Left cardiac atrium (tissue), 4 donors: ENCODE measurements around the gene ADCY5. TPM values are rescaled to one million over a fixed set of nuclear protein-coding genes. Genes with fewer than 3 reads are reported as not detected.

Experiments
- ATAC-seq, 2 donors: fragments of 200-7000 bp; cut with Tn5 transposase; one replicate each; pipeline ENCODE4 v1.9.1; 2020; ENCODE audit warnings: mild to moderate bottlenecking in 2 of 2, moderate library complexity in 2 of 2
- DNase-seq: peaks from one replicate; pipeline ENCODE4 v3.0.0-alpha.2; 2020
- intact Hi-C, 2 donors: fragments of 100-400 bp; cut with DNase I; formaldehyde crosslinking; loops; one replicate each; pipeline versions ENCODE4 v1.14.1 to v1.15.1; 2022 to 2023
- total RNA-seq, 2 donors: library from RNA; stranded (reverse); fragmentation: NEBNext Ultra II Directional; extraction: Animal tissue kit (Norgen Biotek cat#: 25700); gene quantifications; one replicate each; pipeline ENCODE4 v1.2.1, GENCODE V29; 2021
- donor health status: DM: no; HTN: yes; CAD: no.
- donor health status: DM: no; HTN: yes; CAD: no; lungs with severe emphysema.
- donor health status: DM: yes; HTN: yes; CAD: no.
- donor health status: Dilated cardiomyopathy.

Gene ADCY5
- total RNA-seq, 2 donors from 2014 or later, result 104 to 134 TPM

DNA sequence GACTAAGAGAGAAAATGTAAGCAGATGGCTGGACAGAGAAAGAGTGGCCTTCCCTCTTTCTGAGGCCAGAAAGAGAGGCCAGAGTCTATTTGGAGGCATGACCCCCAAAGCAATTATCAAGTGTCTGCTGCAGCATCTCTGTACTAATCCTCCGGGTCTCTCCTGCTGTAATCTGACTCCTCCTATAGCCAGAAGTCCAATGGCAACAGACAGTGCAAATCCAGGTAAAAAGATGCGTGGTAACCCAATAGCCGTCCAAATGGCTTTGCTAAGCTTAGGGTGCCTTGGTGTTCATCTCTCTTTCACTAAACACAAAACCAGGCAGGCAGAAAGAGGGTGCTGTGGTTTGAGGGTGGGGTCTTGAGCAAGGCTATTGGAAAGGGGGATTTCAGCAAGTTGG lies 91.6 kb downstream of the ADCY5 start:
- intact Hi-C loops, result no loop called here
- DNase-seq (no peak), ATAC-seq (no peak)

- intact Hi-C loops, result no loop called here
- DNase-seq, result no peak
- ATAC-seq, result no peak
Measured at GRCh38 chr3:123353850-123354233, 95.0 kb downstream of the ADCY5 start.

- ATAC-seq, result no peak
- no peak for DNase-seq
- intact Hi-C loops, result no loop called here
Measured at GRCh38 chr3:123353227-123353849, 95.6 kb downstream of the ADCY5 start.

DNA sequence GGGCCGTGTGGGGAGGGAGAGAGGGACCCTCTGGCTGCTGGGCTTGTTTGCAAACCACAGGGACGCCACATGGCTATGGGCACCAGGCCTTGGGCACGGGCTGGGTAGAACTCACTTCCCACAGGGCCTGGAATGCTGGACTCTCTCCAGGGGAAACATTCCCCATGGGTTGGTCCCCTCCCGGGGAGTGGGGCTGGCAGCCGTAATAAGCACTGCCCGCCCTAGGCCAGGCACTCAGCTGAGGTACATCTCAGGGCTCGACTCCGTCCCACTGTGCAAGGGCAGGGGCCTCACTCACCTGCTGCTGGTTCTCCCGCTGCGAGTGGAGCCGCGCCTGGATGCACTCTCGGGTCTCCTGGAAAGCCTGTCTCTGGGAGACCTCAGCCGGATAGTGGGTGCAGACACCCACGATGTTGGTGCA lies 96.7 kb downstream of the ADCY5 start:
- intact Hi-C loops, result no loop called here
- DNase-seq (no peak), ATAC-seq (peak; percentile 35 to 46)

DNA sequence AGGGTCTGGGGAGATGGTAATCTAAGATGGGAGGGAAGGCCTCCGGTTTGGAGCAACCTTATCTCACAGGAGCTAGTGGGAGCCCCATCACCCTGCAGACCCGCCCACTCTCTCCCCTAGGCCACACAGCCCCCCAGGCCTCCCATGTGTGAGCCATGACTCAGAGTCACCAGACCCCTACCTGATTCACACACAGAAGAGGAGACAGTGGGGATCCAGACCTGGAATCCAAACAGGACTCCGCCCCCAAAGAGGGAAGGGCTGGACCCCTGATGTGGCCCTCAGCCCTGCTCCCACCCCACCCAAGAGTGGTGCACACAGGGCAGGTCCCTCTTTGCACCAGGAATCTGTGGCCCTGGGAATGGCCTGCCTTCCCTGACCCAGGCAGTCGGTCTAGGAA lies 97.4 kb downstream of the ADCY5 start:
- intact Hi-C loops, result no loop called here
- DNase-seq (no peak), ATAC-seq (no peak)

DNA sequence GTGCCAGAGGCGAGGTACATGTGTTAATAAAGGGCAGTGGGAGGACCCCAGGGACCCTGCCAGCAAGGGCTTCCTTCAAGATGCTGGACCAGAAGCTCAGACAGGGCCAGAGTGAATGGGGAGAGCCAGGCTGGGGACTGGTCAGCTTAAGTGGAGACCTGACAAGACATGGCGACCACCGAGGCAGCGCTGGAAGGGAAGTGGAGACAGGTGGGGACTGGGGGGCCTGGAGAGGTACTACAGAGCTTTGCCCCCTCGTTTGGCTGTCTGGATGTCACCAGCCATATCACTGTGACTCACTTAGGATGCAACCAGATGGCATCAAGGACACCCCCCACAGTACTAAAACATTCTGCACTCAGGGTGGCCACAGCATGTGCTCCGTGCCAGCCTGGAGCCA lies 97.9 kb downstream of the ADCY5 start:
- ATAC-seq (no peak), DNase-seq (no peak)
- intact Hi-C loops, result no loop called here

DNA sequence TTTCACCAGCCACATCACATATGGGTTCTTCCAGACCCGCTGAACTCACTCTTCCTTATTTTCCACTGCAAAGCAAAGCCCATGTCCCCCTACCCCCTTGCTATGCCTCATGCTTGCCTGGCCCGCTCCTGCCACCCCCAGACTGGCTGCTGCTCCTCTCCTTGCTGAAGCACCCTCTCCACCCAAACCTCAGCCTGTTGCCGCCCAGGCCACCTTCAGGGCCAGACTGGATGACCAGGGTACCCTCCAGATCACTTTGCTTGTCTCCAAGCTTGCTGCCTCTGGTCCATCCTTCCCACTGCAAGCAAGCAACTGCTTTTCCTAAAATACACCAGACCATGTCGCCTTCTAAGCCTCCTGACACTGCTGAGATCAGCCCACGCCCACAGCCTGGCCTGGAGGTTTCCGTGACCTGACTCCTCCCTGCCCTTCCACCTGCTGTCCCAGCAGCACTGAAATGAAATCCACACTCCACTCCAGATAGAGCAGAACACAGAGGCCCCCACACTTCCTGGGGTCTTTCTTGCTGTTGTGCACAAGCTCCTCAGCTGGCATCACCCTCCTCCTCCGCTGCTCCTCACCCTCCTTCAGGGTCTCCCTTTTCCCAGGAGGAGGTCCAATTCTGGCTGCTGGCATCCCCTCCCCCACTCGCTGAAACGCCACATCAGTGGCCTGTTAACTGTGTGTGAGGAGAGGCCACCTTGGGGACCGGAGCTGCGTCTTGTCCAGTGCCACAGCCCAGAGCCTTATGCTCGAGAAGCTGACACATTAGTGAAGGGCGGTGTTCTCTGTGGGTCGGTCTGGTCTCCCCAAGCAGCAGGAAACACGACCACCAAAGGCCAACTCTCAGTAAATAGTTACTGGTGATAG lies 99.1 kb downstream of the ADCY5 start:
- intact Hi-C loops, result loop anchor here in 1 of 2 donors (5.0 kb wide), 1 partner anchor 98 kb away; the partner anchor contains the start of gene ADCY5
- DNase-seq, result no peak
- ATAC-seq, result no peak

DNA sequence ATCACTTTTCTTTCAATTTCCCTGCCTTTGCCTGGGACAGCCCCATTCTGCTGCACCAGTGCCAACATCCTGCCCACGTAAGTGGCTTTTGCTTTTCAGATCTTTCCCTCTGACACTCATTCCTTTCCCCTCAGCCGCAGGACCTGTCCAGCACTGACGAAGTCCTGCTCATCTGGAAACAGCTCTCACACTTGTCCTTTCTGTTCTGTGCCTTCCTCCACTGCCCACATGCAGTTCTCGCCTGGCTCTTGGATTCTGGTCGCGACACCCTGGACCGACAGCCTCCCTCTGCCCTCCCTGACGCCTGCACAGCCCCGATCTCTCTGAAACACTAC lies 99.7 kb downstream of the ADCY5 start:
- ATAC-seq (no peak), DNase-seq (no peak)
- intact Hi-C loops, result loop anchor here in 1 of 2 donors (5.0 kb wide), 1 partner anchor 98 kb away; the partner anchor contains the start of gene ADCY5

DNA sequence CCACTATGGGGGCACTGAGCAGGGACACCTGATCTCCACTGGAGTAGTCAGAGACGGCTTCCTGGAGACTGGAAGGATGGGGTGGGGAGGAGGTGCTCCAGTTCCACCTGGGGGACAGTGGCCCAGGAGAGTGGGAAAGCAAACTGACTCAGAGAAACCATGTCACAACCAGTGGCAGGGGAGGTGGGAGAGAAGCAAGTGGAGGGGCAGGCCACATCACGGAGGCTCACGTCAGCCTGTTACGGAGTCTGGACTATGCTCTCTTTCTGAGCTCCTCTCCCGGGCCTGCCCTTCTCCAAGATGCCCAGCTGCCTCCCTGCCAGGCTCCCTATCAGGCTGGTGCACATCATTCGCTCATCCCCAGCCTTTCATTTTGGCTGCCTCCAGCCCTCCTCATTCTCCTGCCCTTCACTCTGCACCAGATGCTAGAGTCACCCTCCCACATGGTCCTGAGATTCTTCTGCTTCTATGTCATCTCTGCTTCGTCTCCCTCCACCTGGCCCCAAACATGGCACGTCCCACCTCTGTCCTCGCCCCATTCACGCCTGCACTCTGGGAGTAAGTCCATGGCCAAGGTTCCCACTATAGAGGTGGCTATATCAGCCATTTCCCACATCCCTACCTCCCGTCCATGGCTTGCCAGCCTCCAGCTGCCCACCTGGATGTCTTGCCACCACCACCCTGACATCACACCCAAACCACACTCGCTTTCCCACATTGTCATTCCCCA lies 100.3 kb downstream of the ADCY5 start:
- ATAC-seq, result no peak
- DNase-seq, result no peak
- intact Hi-C loops, result loop anchor here in 1 of 2 donors (5.0 kb wide), 1 partner anchor 99 kb away; the partner anchor contains the start of gene ADCY5

DNA sequence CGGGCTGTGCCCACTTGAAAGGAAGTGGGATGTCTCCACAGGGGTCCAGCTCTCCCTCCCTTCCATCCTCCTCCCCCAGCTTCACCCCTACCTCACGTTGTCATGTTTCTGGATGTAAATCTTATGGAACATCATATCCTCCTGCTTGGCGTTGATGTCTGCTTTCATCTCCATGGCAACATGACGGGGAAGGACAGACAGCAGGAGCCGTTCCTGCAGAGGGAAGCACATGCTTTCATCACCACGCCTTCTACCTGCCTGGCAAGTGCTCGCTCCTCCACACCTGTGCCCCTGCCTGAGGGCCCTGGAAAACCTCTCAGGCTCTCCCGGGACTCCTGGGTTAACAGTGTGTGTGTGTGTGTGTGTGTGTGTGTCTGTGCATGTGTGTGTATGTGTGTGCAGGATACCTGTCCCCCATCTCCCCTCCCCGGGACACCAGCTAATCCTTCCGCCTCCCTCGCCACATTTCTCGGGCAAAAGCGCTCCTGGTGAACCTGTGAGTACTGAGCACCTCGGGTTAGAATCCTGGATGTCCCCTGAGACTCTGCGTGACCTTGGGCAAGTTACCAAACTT lies 101.1 kb downstream of the ADCY5 start:
- DNase-seq, result no peak
- intact Hi-C loops, result loop anchor here in 1 of 2 donors (5.0 kb wide), 1 partner anchor 100 kb away; the partner anchor contains the start of gene ADCY5

DNA sequence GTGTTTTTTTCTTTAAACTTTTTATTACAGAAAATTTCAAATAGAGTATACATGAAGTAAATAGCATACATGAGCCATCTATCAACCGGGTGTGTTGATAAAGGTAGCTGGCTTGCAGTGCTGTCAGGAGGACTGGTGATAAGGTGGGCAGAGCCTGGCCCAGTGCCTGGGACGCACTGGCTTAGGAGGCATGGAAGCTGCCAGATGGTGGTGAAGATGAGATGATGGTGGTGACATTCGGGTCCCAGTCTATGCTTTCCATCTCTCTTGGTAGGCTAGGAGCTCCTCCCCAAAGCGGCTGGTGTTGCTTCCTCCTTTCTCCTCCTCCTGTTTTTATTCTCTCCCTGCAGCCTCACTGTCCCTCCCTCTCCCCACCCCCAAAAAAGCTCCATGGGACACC lies 101.7 kb downstream of the ADCY5 start:
- ATAC-seq, result peak; percentile 23 to 26

More for the DNA sequence above, 101.1 kb downstream of the ADCY5 start:
- no peak for ATAC-seq

DNA sequence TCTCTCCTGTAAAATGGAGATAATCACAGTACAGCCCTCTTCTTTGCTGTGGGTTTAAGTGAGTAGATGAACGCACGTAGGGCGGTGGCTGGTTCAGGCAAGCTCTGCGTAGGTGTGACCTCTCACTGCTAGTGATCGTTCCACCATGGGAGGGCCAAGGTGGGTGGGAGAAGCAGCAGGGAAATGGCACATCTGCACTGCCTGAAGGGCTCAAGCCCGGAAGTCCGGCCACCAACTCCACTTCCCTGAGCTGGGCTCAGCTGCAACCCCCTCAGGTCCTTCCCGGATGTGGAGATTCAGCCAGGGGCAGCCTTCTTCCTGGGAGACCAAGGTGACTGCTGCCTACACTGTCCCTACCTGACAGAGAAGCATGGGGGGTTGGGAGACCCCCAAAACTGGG lies 102.9 kb downstream of the ADCY5 start:
- intact Hi-C loops, result loop anchor here in 1 of 2 donors (5.0 kb wide), 1 partner anchor 101 kb away; the partner anchor contains the start of gene ADCY5
- no peak for ATAC-seq
- DNase-seq, result no peak

More for the DNA sequence above, 101.7 kb downstream of the ADCY5 start:
- peak; percentile 46 for DNase-seq
- intact Hi-C loops, result loop anchor here in 1 of 2 donors (5.0 kb wide), 1 partner anchor 100 kb away; the partner anchor contains the start of gene ADCY5

- DNase-seq, result no peak
- intact Hi-C loops, result loop anchor here in 1 of 2 donors (5.0 kb wide), 1 partner anchor 102 kb away; the partner anchor contains the start of gene ADCY5
- peak in 1 of 2 donors; percentile 6 for ATAC-seq
Measured at GRCh38 chr3:123344907-123345594, 103.8 kb downstream of the ADCY5 start.

GRCh38 chr3:123344175-123344906 lies 104.5 kb downstream of the ADCY5 start:
- ATAC-seq (peak; percentile 15 to 53), DNase-seq (no peak)
- intact Hi-C loops, result no loop called here

DNA sequence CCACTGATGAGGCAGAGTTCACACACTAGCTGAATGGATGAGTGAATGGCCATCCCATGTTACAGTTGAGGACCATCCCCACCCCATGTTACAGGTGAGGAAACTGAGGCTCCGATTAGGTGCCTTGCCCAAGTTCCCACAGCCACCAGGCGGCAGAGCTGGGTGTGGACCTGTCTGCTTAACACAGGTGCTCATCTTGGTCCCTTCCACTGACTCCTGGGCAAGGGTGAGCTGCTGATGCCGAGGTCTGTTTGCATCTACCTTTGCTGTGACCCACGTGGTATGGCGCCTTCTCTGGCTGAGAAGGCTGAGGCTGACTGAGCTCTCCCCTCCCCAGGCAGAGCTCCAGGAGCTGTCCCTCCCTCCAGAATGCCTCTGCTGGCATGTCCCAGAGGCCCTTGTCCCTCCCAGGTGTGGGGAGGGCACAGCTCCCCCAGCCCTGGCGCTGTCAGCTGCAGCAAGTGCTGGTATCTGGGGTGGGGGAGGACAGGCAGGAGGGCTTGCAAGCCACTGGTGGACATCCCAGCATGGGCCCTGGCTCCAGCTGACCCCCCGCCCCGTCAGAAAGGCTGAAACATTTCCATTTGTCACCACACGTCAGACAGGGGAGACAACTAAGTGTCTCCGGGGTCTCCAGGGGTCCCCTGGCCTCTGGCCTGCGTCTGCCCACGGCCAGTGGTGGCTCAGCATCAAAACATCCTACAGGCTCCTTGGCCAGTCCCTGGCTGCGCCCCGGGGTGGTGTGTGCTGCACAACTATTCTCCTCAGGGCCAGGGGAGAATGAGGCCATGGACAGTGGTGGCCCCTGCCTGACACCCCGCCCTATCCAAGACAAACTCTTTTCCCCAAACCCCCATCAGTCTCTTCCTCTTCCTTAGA lies 105.4 kb downstream of the ADCY5 start:
- DNase-seq (no peak), ATAC-seq (peak; percentile 27 to 46)
- intact Hi-C loops, result no loop called here

DNA sequence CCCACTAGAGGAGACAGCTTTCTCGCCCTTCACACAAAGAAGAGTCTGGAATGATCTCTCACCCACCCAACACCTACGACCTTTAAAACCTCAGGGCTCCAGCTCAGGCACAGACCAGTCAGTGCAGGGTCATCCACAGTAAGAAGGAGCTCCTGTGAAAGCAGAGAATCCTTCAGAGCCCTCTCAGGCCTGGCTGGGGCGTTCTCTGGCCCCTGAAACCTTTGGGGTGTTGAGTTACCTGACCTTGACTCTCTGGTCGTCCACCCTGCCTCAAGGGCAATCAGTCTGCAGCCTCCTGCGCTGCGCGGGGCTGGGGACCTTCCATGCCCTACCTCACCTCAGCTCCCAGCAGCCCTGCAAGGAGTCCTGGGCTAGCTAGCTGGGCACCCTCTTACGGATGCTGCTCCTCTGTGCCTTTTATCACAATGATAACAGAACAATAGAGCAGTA lies 106.2 kb downstream of the ADCY5 start:
- intact Hi-C loops, result no loop called here
- no peak for ATAC-seq
- DNase-seq, result no peak
